GM13977 (cell line): ENCODE measurements around the gene AGAP9.

ENCODE experiments used
- DNase-seq: peaks from one replicate; pipeline ENCODE4 v3.0.0; 2012; ENCODE audit warnings: low spot score
- in situ Hi-C: fragments of 300-500 bp; cut with MboI; formaldehyde crosslinking; loops from one replicate; pipeline ENCODE4 v1.12.0; 2022; ENCODE audit warnings: low sequenced_read_pairs, low pct_unique_long_range_greater_than_20kb, mixed read lengths, inconsistent platforms; ENCODE audit not compliant: unreplicated experiment
- TF ChIP-seq, protein P1 (sequence below): IDR thresholded peaks from 2 replicates; pipeline ENCODE4 v1.5.1; 2012; ENCODE audit warnings: mild to moderate bottlenecking, control low read depth; ENCODE audit not compliant: insufficient read depth; ENCODE audit errors: extremely low read depth, missing control alignments

The AGAP9 gene

DNA sequence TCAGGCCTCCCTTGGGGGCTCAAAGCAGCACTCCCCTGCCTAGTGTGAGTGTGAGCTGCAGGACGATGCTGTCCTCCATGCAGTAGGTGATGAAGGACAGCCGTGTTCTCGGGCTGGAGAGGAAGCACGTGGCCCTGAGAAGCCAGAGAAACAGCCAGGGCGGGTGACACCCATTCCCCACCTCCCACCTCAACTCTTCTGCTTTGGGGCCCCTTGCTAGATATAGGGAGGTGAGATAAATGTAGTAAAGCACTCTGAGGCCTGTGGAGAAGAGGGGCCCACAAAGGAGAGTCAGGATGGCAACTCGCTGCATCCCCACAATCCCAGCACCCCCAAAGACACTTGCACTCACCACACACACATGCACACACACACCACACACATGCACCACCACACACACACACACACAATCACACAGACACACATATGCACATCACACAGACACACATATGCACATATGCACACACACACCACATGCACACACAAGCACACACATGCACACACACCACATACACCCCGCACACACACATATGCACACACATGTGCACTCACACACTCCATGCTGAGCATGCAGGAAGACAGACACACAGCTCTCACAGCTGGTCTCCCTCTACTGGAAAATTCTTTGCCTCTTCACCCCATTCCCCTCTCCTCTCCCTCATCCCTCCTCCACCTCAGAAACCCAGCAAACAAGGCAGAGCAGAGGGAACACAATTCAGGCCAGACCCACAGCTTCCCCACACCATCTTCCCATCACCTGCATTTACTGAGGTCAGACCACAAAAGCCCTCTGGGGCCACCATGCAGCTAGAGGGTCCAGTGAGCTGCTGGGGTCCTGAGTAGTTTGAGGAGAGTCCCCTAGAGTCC is 70.1 kb downstream of the AGAP9 start:
- in situ Hi-C loops, result no loop called here
- TF ChIP-seq, protein P1, sequence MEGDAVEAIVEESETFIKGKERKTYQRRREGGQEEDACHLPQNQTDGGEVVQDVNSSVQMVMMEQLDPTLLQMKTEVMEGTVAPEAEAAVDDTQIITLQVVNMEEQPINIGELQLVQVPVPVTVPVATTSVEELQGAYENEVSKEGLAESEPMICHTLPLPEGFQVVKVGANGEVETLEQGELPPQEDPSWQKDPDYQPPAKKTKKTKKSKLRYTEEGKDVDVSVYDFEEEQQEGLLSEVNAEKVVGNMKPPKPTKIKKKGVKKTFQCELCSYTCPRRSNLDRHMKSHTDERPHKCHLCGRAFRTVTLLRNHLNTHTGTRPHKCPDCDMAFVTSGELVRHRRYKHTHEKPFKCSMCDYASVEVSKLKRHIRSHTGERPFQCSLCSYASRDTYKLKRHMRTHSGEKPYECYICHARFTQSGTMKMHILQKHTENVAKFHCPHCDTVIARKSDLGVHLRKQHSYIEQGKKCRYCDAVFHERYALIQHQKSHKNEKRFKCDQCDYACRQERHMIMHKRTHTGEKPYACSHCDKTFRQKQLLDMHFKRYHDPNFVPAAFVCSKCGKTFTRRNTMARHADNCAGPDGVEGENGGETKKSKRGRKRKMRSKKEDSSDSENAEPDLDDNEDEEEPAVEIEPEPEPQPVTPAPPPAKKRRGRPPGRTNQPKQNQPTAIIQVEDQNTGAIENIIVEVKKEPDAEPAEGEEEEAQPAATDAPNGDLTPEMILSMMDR, result no peak
- no peak for DNase-seq

DNA sequence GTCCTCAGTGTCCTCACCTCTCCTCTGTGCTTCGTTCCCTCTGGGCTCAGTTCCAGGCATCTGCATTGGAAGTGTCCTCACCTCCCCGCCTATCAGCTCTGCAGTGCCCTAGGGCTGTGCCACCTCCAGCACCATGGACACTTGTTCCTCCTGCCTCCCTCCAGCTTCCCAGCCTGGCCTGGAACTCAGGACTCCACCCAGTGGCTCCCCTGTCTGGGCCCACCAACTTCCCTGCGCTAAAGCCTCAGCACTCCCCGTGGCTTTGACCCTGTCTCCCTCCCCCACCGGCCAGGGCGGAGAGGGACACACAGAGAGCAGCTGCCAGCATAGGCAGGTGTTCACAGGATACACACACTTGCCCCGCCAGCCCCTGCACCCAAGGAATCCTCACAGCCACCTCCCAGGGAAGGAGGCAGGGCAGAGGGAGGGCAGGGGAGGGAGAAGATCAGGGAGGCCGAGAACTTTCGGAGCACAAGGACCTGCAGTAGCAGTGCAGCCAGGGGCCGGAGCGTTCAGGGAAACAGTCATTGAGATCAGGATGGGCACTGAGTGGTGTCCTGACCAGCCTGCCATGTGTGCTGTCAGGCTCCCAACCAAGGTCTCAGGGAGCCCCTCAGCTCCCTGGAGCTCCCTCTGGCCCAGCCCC is 70.8 kb downstream of the AGAP9 start:
- no peak for DNase-seq
- in situ Hi-C loops, result no loop called here
- TF ChIP-seq, protein P1, result no peak

DNA sequence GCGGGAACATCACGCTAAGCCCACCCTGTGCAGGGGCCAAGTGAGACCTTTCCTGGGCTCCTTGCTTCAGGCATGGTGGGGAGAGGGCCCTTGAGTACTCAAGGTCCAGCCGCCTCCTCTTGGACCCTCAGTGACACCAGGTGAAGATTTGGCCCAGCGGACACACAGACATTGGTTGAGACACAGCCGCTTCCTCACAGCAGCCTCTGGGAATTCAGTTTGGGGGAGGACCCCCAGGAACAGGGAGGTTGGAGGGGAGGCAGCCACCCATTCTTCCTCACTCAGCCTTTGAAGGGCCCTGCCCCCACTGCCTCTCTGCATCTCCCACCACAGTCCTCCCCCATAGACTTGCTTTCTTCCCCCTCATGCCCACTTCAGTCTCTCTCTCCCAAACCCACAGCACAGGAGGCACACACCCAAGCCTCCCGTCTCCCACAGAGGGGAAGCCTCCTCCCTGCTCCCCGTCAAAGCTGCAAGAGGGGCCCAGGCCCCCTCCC is 71.4 kb downstream of the AGAP9 start:
- DNase-seq, result no peak
- in situ Hi-C loops, result no loop called here
- TF ChIP-seq, protein P1, result no peak
